HL-60/S4 (cell line): ENCODE results near the gene NEUROD4.
"Not testable (repeated sequence)": the region's sequence is repeated elsewhere in the genome, so short reads cannot be mapped to it uniquely, and the experiment has no call there.

ENCODE experiments used
- in situ Hi-C: fragments of 300-500 bp; cut with MboI; formaldehyde crosslinking; loops from 2 replicates; pipeline ENCODE4 v1.14.3; 2022; ENCODE audit warnings: low sequenced_read_pairs

The NEUROD4 gene, protein sequence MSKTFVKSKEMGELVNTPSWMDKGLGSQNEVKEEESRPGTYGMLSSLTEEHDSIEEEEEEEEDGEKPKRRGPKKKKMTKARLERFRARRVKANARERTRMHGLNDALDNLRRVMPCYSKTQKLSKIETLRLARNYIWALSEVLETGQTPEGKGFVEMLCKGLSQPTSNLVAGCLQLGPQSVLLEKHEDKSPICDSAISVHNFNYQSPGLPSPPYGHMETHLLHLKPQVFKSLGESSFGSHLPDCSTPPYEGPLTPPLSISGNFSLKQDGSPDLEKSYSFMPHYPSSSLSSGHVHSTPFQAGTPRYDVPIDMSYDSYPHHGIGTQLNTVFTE

GRCh38 chr12:55019784-55020183, at the start of gene NEUROD4:
Gene NEUROD4 (plus strand): TSS chr12:55019974. CDS start chr12:55026440, 6,466 bp downstream.
- in situ Hi-C loops, result no loop called here

GRCh38 chr12:54970741-54971140, 49.0 kb upstream of the NEUROD4 start:
- in situ Hi-C loops, result loop anchor here (25.0 kb wide), 1 partner anchor 233 kb away; no protein-coding TSS in a partner anchor

GRCh38 chr12:54973556-54973955, 46.2 kb upstream of the NEUROD4 start:
- in situ Hi-C loops, result loop anchor here (25.0 kb wide), 1 partner anchor 236 kb away; no protein-coding TSS in a partner anchor

GRCh38 chr12:54974279-54974678, 45.5 kb upstream of the NEUROD4 start:
- in situ Hi-C loops, result loop anchor here (25.0 kb wide), 1 partner anchor 237 kb away; no protein-coding TSS in a partner anchor

GRCh38 chr12:54975272-54975671, 44.5 kb upstream of the NEUROD4 start:
- in situ Hi-C loops, result no loop called here

DNA sequence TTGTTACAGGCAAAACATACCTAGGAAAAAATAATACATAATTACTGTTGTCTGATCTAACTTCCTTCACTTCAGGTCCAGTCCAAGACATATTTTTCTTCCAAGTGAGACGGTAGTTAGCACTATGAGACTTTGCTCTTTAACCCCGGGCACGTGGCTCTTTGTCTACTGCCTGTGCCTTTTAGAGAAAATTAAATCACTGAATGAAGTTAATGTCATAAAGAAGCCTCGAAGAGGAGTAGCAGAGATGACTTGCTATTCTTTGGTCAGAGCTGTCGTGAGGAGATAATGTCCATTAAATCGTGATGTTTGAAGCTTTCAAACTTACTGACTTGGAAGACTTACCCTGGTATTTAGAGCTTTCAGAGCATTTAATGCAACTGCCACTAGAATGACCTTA, 43.9 kb upstream of the NEUROD4 start:
- in situ Hi-C loops, result no loop called here

GRCh38 chr12:54977155-54977554, 42.6 kb upstream of the NEUROD4 start:
- in situ Hi-C loops, result no loop called here

GRCh38 chr12:54977857-54978256, 41.9 kb upstream of the NEUROD4 start:
- in situ Hi-C loops, result no loop called here

DNA sequence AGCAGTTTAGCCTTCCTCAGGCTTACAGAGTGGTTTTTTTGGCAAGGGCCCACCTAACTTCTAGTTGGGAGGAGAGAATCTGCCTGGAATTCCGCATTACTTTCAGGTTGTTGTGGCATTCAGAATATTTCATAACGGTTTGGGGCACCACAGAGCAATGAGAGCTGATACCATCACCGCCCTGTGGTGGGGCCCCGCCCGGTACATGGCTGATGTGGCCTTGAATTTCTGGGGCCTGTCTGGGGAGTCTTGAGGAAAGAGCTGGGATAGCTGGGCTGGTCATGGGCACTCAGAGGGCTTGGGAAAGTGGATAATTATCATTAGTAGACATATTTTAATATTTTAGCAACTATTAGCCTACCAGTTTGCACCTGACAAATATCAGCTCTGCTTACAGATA, 39.4 kb upstream of the NEUROD4 start:
- in situ Hi-C loops, result no loop called here

GRCh38 chr12:54981796-54982195, 38.0 kb upstream of the NEUROD4 start:
- in situ Hi-C loops, result no loop called here

GRCh38 chr12:54983536-54984101, 36.2 kb upstream of the NEUROD4 start:
- in situ Hi-C loops, result no loop called here

DNA sequence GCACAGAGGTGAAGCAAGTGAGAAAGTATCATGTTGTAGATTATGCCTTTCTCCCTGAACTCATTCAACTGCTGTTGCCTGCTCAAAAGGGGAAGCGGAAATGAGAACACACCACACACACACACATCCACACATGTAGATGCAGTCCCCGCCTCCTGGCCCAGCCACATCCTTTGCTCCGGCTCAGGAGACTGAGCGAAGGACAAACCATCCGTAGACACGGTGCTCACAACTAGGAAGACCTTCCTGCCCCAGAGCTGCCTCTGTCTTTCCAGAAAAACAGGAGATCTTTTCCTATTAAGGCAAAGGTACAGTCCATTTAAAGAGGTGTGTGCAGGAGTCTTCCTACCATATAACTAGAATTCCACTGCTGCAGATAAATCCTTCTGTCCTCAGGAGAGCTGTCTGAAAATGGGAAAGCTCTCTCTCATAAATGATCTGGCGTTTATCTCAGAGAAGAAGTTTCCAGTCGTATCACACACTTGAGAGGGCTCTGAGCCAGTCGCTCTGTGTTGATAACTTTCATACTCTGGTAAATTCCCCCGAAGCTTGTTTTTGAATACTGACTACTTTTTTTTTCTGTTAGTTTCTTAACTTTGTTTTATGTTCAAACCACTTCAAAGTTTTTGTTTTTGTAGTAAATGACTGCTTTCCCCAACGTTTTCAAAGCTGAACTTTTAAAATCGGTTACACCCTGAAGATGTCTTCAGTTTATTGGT, 35.0 kb upstream of the NEUROD4 start, which contains the start of gene TESPA1:
TSS of gene TESPA1 (minus strand) at position 105 of the 719 bp plus-strand sequence. CDS start 10,200 bp downstream, outside the sequence.
- in situ Hi-C loops, result no loop called here

GRCh38 chr12:54986773-54987172, 33.0 kb upstream of the NEUROD4 start:
- in situ Hi-C loops, result not testable (repeated sequence)

DNA sequence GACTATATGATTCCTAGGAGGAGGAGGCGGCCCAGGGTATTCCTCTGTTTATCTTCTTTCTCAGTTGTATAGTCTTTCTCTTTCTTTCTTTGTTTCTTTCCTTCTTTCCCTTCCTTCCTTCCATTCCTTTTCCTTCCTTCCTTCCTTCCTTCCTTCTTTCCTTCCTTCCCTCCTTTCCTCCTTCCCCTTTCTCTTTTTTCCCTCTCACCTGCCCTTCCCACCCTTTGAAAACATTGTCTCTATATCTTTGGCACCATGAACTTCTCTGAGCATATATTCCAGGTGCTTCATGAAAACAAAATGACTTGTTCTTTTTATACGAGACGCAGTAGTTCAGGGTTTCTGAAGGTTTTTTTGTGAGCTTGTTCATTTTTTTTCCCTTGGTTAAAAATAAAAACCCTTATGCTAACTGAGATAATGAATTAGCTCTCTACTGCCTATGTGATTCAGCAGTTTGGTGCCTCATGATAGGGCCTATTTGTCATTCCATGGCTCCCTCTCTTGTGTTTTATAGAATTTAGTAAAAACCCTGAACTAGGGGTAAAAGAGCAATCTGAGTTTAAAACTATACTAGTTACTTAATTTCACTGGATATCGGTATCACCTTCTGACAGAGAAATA, 32.1 kb upstream of the NEUROD4 start:
- in situ Hi-C loops, result no loop called here

- in situ Hi-C loops, result no loop called here
Measured at GRCh38 chr12:54988402-54989054, 31.2 kb upstream of the NEUROD4 start.

GRCh38 chr12:54989829-54990228, 29.9 kb upstream of the NEUROD4 start:
- in situ Hi-C loops, result loop anchor here (5.0 kb wide), 1 partner anchor 77 kb away; no protein-coding TSS in a partner anchor

DNA sequence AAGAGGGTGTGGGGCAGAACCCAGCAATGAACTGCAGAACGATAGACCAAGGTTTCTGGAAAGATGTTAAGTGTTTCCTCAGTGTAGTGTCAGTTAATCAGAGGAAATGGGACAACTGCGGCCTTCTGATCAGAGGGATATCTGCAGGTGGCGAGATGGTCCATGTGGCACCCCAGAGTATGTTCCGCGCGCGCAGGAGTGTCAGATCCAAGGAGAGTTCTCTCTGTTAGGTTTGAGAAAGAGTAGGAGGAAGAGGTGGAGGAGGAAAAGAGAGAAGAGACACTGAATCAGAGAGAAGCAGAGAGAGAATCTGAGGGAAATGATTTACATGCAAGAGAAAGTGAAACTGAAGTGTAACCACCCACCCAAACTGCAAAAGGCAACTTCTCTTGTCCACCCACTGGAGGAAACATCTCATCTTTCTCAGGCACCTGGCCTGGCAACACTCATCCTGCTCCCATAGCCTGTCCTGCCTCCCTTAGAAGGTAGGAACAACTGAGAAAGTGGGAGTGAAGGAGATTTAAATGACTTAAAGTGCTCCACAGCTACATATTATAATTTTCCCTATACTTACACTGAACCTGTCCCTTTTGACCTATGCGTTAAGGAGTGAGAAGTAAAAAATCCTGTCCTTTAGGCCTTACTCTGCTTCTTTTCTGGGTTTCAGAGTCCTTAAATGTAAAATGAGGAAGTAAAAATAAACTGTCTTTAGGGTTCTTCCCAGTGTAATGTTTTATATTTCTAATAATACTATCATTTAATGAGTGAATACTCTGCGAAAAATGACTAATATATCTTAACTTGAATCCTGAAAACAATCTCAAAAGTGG, 28.4 kb upstream of the NEUROD4 start:
- in situ Hi-C loops, result loop anchor here (5.0 kb wide), 1 partner anchor 76 kb away; no protein-coding TSS in a partner anchor

DNA sequence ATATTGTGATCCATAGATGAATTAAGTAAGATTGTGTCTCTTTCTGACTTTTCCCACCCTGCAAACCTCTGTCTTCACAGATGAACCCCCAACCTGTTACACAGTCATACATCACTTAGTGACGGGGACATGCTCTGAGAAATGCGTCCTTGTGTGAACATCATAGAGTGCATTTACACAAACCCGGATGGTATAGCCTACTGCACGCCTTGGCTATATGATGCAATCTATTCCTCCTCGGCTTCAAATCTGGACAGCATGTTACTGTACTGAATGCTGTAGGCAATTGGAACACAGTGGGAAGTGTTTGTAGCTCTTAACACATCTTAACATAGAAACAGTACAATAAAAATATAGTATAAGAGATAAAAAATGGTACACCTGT, 27.8 kb upstream of the NEUROD4 start:
- in situ Hi-C loops, result loop anchor here (5.0 kb wide), 1 partner anchor 75 kb away; no protein-coding TSS in a partner anchor

- in situ Hi-C loops, result loop anchor here (5.0 kb wide), 1 partner anchor 74 kb away; no protein-coding TSS in a partner anchor
Measured at GRCh38 chr12:54993181-54993835, 26.5 kb upstream of the NEUROD4 start.
